Activated T-cell treated with anti-CD3 and anti-CD28 coated beads for 4 hours (primary cell): Measurements from ENCODE around the gene MOGAT2.
"Not testable (repeated sequence)": the region's sequence is repeated elsewhere in the genome, so short reads cannot be mapped to it uniquely, and the experiment has no call there.

Source experiments
- DNase-seq: peaks from one replicate; pipeline ENCODE4 v3.0.0-alpha.2; 2020

MOGAT2 gene

GRCh38 chr11:75719340-75720239 is 2.0 kb downstream of the MOGAT2 start:
- DNase-seq, result no peak

- no peak for DNase-seq
Measured at GRCh38 chr11:75720639-75721038, 3.0 kb downstream of the MOGAT2 start.

GRCh38 chr11:75721852-75722668 is 4.4 kb downstream of the MOGAT2 start:
- DNase-seq, result no peak

GRCh38 chr11:75722669-75723042 is 5.0 kb downstream of the MOGAT2 start:
- DNase-seq, result no peak

- DNase-seq, result no peak
Measured at GRCh38 chr11:75725547-75726320, 8.1 kb downstream of the MOGAT2 start.

GRCh38 chr11:75728992-75729391 is 11.4 kb downstream of the MOGAT2 start:
- DNase-seq, result no peak

GRCh38 chr11:75731095-75731494 is 13.5 kb downstream of the MOGAT2 start:
- DNase-seq, result no peak

GRCh38 chr11:75733071-75733430 is 15.4 kb downstream of the MOGAT2 start:
- DNase-seq, result no peak

GRCh38 chr11:75733431-75734107 is 15.9 kb downstream of the MOGAT2 start:
- DNase-seq, result no peak

- no peak for DNase-seq
Measured at GRCh38 chr11:75734491-75735180, 17.0 kb downstream of the MOGAT2 start.

GRCh38 chr11:75735181-75735845 is 17.7 kb downstream of the MOGAT2 start:
- no peak for DNase-seq

GRCh38 chr11:75737314-75737713 is 19.7 kb downstream of the MOGAT2 start:
- no peak for DNase-seq

- DNase-seq, result no peak
Measured at GRCh38 chr11:75740681-75741080, 23.0 kb downstream of the MOGAT2 start.

GRCh38 chr11:75743159-75743558 is 25.5 kb downstream of the MOGAT2 start:
- DNase-seq, result not testable (repeated sequence)

GRCh38 chr11:75743711-75744563 is 26.3 kb downstream of the MOGAT2 start:
- DNase-seq, result no peak

- DNase-seq, result no peak
Measured at GRCh38 chr11:75745807-75746206, 28.2 kb downstream of the MOGAT2 start.

- not testable (repeated sequence) for DNase-seq
Measured at GRCh38 chr11:75748729-75749273, 31.2 kb downstream of the MOGAT2 start.

GRCh38 chr11:75754933-75755332 is 37.3 kb downstream of the MOGAT2 start:
- not testable (repeated sequence) for DNase-seq

GRCh38 chr11:75757651-75758050 is 40.0 kb downstream of the MOGAT2 start:
- no peak for DNase-seq

GRCh38 chr11:75759832-75760231 is 42.2 kb downstream of the MOGAT2 start:
- DNase-seq, result no peak
